H7 (cell line): ENCODE measurements around the gene AASDH. TPM values are rescaled to one million over a fixed set of nuclear protein-coding genes. Genes with fewer than 3 reads are reported as not detected.

Experiments
- DNase-seq: peaks from one replicate; pipeline ENCODE4 v3.0.0; 2012
- H3K27me3 ChIP-seq: 2 replicates; pipeline ENCODE4 v1.6.0; 2011; ENCODE audit warnings: mild to moderate bottlenecking, low read length; ENCODE audit not compliant: control insufficient read depth, insufficient read depth
- H3K36me3 ChIP-seq: replicated peaks from 2 replicates; pipeline ENCODE4 v1.5.1; 2011; ENCODE audit warnings: low read length; ENCODE audit not compliant: control insufficient read depth, insufficient read depth
- H3K4me3 ChIP-seq: 2 replicates; pipeline ENCODE4 v1.5.1; 2011; ENCODE audit warnings: low read depth, mild to moderate bottlenecking, control low read depth, low read length, moderate library complexity; ENCODE audit not compliant: insufficient read depth
- total RNA-seq: library from RNA; depleted of rRNA; stranded (reverse); fragments of >200 nt; shearing (Covaris generic); gene quantifications from 2 replicates; pipeline ENCODE4 v1.2.3, GENCODE V29; 2014

The AASDH gene
- total RNA-seq, 1 experiment from 2014 or later, result 11.4 TPM

GRCh38 chr4:56414135-56414670 is 26.9 kb upstream of the AASDH start:
- Histone ChIP-seq H3K36me3 (no peaks in the 10 kb centered on the region), H3K27me3 (no peaks in the 10 kb centered on the region), H3K4me3 (no peak overlapping the region)
- no peak for DNase-seq

GRCh38 chr4:56410247-56411062 is 23.2 kb upstream of the AASDH start:
- Histone ChIP-seq H3K4me3 (no peak overlapping the region), H3K27me3 (no peaks in the 10 kb centered on the region), H3K36me3 (peaks cover 7% of the 10 kb centered on the region)
- peak; percentile 58 for DNase-seq

- peaks cover 11% of the 10 kb centered on the region for H3K36me3 ChIP-seq
- DNase-seq, result no peak
- no peaks in the 10 kb centered on the region for H3K27me3 ChIP-seq
- H3K4me3 ChIP-seq, result no peak overlapping the region
Observed at GRCh38 chr4:56409511-56410090, 22.3 kb upstream of the AASDH start.

GRCh38 chr4:56408978-56409377 is 21.7 kb upstream of the AASDH start:
- Histone ChIP-seq H3K36me3 (peaks cover 11% of the 10 kb centered on the region), H3K4me3 (no peak overlapping the region), H3K27me3 (no peaks in the 10 kb centered on the region)
- no peak for DNase-seq

- Histone ChIP-seq H3K27me3 (no peaks in the 10 kb centered on the region), H3K36me3 (peaks cover 14% of the 10 kb centered on the region), H3K4me3 (no peak overlapping the region)
- no peak for DNase-seq
Observed at GRCh38 chr4:56406151-56406550, 18.9 kb upstream of the AASDH start.

GRCh38 chr4:56405016-56405415 is 17.7 kb upstream of the AASDH start:
- Histone ChIP-seq H3K36me3 (peaks cover 14% of the 10 kb centered on the region), H3K4me3 (no peak overlapping the region), H3K27me3 (no peaks in the 10 kb centered on the region)
- DNase-seq, result no peak

- DNase-seq, result no peak
- Histone ChIP-seq H3K27me3 (no peaks in the 10 kb centered on the region), H3K4me3 (no peak overlapping the region), H3K36me3 (peaks cover 10% of the 10 kb centered on the region)
Observed at GRCh38 chr4:56400560-56400959, 13.3 kb upstream of the AASDH start.

GRCh38 chr4:56391270-56391669 is 4.0 kb upstream of the AASDH start:
- no peak for DNase-seq
- Histone ChIP-seq H3K36me3 (peaks cover 1% of the 10 kb centered on the region), H3K27me3 (no peaks in the 10 kb centered on the region), H3K4me3 (no peak overlapping the region)

GRCh38 chr4:56389558-56389957 is 2.3 kb upstream of the AASDH start:
- Histone ChIP-seq H3K4me3 (no peak overlapping the region), H3K27me3 (no peaks in the 10 kb centered on the region), H3K36me3 (no peaks in the 10 kb centered on the region)
- DNase-seq, result no peak

GRCh38 chr4:56388306-56388705 is 1.0 kb upstream of the AASDH start:
- Histone ChIP-seq H3K4me3 (peak overlapping the region; percentile 78), H3K27me3 (no peaks in the 10 kb centered on the region), H3K36me3 (no peaks in the 10 kb centered on the region)
- DNase-seq, result no peak

- H3K36me3 ChIP-seq, result no peaks in the 10 kb centered on the region
- H3K27me3 ChIP-seq, result no peaks in the 10 kb centered on the region
- no peak overlapping the region for H3K4me3 ChIP-seq
- no peak for DNase-seq
Observed at GRCh38 chr4:56386091-56386490, 1.2 kb downstream of the AASDH start.

GRCh38 chr4:56375458-56375857 is 11.8 kb downstream of the AASDH start:
- H3K4me3 ChIP-seq, result no peak overlapping the region
- no peak for DNase-seq
- H3K36me3 ChIP-seq, result peaks cover 1% of the 10 kb centered on the region
- no peaks in the 10 kb centered on the region for H3K27me3 ChIP-seq

- Histone ChIP-seq H3K36me3 (peaks cover 1% of the 10 kb centered on the region), H3K4me3 (no peak overlapping the region), H3K27me3 (no peaks in the 10 kb centered on the region)
- no peak for DNase-seq
Observed at GRCh38 chr4:56374956-56375355, 12.3 kb downstream of the AASDH start.

GRCh38 chr4:56372774-56373173 is 14.5 kb downstream of the AASDH start:
- no peak overlapping the region for H3K4me3 ChIP-seq
- no peak for DNase-seq
- H3K36me3 ChIP-seq, result peaks cover 1% of the 10 kb centered on the region
- no peaks in the 10 kb centered on the region for H3K27me3 ChIP-seq
